ENCODE data around the gene FABP3. TPM values are rescaled to one million over a fixed set of nuclear protein-coding genes. Genes with fewer than 3 reads are reported as not detected.

FABP3 gene
- total RNA-seq (10 to 100 TPM; 77.1 to 82.1 TPM), polyA plus RNA-seq (ENCODE audit: insufficient read length in 2 of 2) (100 to 1,000 TPM in 1 of 2 donors, 10 to 100 TPM in 1; 99.5 to 110 TPM)
- long read RNA-seq, donor 1, transcript FABP3-201 (4 exons, 725 nt) = major isoform, 26 of 28 reads
- long read RNA-seq, donor 1, partial matches to known transcripts = 0 of 28 reads
- long read RNA-seq, donor 1, other reads (novel, unspliced or antisense) = 0 of 28 reads
- long read RNA-seq, donor 2, transcript FABP3-201 (4 exons, 725 nt) = major isoform, 14 of 28 reads
- long read RNA-seq, donor 2, partial matches to known transcripts = 10 of 28 reads
- long read RNA-seq, donor 2, other reads (novel, unspliced or antisense) = 0 of 28 reads
- long read RNA-seq, donor 3, transcript FABP3-201 (4 exons, 725 nt) = major isoform, 23 of 27 reads
- long read RNA-seq, donor 3, partial matches to known transcripts = 0 of 27 reads
- long read RNA-seq, donor 3, other reads (novel, unspliced or antisense) = 0 of 27 reads
- long read RNA-seq, donor 4, partial matches to known transcripts = 0 of 3 reads
- long read RNA-seq, donor 4, other reads (novel, unspliced or antisense) = 0 of 3 reads

DNA sequence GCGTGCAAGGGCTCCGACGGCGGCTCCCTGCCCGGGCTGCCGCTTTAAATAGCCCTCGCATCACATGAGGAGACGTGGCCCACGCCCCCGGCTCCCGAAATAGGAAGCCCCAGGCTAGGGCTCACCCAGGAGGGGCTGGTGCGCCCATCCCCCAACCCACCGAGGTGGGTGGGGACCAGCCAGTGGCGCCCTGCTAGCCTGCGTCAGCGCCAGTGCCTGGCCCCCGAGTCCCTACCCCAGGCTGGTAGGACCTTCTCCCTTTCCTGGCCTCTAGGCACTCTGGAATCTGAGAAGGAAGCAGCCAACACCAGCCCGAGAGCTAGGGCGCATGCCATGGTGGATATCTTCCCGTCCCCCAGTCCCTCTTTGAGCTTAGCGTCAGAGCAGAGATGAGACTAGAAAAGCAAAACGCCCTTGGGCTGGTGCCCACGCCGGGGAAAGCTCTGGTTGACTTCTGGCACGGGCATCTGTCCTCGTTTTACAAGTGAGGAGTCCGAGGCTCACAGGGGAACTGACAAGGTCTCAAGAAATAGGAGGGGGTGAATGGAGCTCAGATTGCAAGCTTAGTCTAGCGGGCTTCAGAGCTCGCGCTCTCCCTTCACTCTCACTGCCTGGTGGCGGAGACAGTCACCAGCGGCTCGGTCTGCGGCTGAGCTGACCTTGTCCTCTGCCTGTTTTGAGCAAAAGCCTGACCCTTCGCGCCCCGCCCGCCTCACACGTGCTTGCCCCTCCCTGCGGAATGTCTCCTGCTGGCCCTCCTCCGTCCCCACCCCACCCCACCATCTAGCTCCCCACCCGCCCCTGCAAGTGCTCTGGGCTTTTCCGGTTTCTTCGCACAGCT lies at the start of gene FABP3:
Gene FABP3, minus strand, starts transcription at position 21 of the 841 bp plus-strand sequence. CDS start 62 bp downstream, outside the sequence.
- Histone ChIP-seq H3K4me3 (ENCODE audit: low read depth, low read length) (peak within 1 kb of the TSS; percentile 49), H3K36me3 (ENCODE audit: control insufficient read depth, insufficient read depth, low read length) (no peaks in the 10 kb centered on the region), H3K27me3 (ENCODE audit: control insufficient read depth, insufficient read depth, low read length) (no peaks in the 10 kb centered on the region), H3K9me3 (ENCODE audit: control insufficient read depth, insufficient read depth, low read length) (no peaks in the 10 kb centered on the region), H3K27ac (ENCODE audit: low read depth, low read length) (peak within 1 kb of the TSS; percentile 93), H3K4me1 (ENCODE audit: control insufficient read depth, insufficient read depth, low read length) (peaks cover 57% of the 10 kb centered on the region)
- peak in 3 of 6 donors; percentile 36 to 86 (median 83) for DNase-seq (ENCODE audit: low read depth in 4 of 6, low spot score in 6 of 6)
- WGBS (ENCODE audit: insufficient coverage) = 1% methylated on average over 42 of the region's 44 CpGs

DNA sequence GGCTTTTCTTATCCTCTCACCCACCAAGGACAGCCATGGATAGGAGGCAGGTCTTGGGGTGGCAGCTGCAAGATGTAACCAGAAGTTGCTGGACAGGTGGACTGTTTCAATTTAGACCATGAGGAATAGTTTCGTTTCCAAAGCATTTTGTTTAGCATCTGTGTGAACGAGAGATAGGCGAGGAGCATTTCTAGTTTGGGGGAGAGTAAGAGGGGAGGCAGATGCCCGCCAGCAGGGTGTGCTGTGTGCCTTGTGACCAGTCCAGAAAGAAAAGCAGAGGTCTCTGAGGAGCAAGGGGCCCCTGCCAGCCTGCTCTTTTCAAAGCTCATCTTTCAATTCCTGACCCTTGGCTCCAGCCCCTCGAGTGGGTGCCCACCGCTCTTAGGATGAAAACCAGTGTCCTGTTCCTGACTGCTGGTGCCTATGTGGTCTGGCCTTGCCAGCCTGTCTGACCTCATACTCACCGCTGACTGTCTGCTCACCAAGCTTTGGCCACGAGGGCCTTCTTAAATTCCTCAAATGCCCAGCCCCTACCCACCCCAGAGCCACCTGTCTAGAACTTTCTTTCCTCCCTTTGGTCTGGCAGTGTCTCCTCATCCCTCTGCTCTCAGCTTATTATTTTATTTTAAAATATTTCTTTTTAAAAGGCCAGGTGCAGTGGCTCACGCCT lies 48.6 kb upstream of the FABP3 start:
- Histone ChIP-seq H3K27ac (ENCODE audit: low read depth, low read length) (no peak overlapping the region), H3K9me3 (ENCODE audit: control insufficient read depth, insufficient read depth, low read length) (no peaks in the 10 kb centered on the region), H3K27me3 (ENCODE audit: control insufficient read depth, insufficient read depth, low read length) (no peaks in the 10 kb centered on the region), H3K4me1 (ENCODE audit: control insufficient read depth, insufficient read depth, low read length) (no peaks in the 10 kb centered on the region), H3K4me3 (ENCODE audit: low read depth, low read length) (no peak overlapping the region), H3K36me3 (ENCODE audit: control insufficient read depth, insufficient read depth, low read length) (no peaks in the 10 kb centered on the region)
- WGBS (ENCODE audit: insufficient coverage) = 50% methylated on average over 8 of the region's 9 CpGs
- DNase-seq (ENCODE audit: low read depth in 4 of 6, low spot score in 6 of 6) = no peak

DNA sequence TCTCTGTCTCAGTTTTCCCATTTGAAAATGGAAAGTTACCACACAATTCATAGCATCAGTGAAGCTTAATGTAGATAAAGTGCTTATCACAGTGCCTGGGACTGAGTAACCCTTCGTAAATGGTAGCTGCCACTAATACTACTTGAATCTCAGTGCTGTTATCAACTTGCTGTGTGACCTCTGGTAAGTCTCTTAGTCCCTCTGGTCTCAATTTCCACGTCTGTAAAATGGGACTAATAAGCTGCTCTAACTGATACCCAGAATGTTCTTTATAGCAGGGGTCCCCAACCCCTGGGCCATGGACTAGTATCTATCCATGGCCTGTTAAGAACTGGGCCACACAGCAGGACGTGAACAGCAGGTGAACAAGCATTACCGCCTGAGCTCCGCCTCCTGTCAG lies 47.8 kb upstream of the FABP3 start:
- Histone ChIP-seq H3K27ac (ENCODE audit: low read depth, low read length) (no peak overlapping the region), H3K9me3 (ENCODE audit: control insufficient read depth, insufficient read depth, low read length) (no peaks in the 10 kb centered on the region), H3K4me1 (ENCODE audit: control insufficient read depth, insufficient read depth, low read length) (no peaks in the 10 kb centered on the region), H3K36me3 (ENCODE audit: control insufficient read depth, insufficient read depth, low read length) (no peaks in the 10 kb centered on the region), H3K27me3 (ENCODE audit: control insufficient read depth, insufficient read depth, low read length) (no peaks in the 10 kb centered on the region), H3K4me3 (ENCODE audit: low read depth, low read length) (no peak overlapping the region)
- WGBS (ENCODE audit: insufficient coverage) = 83% methylated on average over 4 of the region's 5 CpGs
- DNase-seq (ENCODE audit: low read depth in 4 of 6, low spot score in 6 of 6) = no peak

DNA sequence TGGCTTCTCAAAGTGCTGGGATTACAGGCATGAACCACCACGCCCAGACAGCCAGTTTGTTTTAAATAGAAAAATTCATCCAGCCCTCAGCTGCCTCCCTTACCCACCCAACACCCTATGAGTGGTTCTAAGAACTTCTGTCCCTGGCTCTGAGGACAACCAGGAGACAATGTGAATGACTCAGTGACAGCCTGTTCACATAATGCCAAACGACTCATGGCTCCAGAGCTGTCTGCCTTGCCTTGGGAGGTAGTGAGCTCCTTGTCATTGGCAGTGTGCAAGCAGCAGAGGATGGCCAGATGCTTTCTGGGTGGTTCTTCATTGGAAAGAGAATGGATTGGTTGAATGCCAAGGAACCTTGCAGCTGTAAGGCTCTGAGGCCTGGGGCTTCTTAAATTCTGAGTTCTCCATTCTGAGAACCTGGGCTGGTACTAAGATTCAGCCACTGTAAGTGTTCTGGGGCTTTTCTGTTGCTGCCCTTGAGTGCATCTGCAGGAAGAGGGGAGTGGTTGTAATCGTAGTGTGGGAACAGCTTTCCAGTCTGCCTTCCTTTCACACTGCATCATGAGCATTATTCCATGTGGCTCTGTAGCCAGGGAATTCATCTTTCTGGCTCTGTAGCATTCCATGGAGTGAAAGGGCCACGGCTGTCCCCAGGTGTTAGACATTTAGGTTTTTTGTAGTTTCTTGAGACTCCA lies 45.9 kb upstream of the FABP3 start:
- Histone ChIP-seq H3K27ac (ENCODE audit: low read depth, low read length) (no peak overlapping the region), H3K36me3 (ENCODE audit: control insufficient read depth, insufficient read depth, low read length) (no peaks in the 10 kb centered on the region), H3K4me1 (ENCODE audit: control insufficient read depth, insufficient read depth, low read length) (peaks cover 10% of the 10 kb centered on the region), H3K4me3 (ENCODE audit: low read depth, low read length) (no peak overlapping the region), H3K27me3 (ENCODE audit: control insufficient read depth, insufficient read depth, low read length) (peaks cover 2% of the 10 kb centered on the region), H3K9me3 (ENCODE audit: control insufficient read depth, insufficient read depth, low read length) (no peaks in the 10 kb centered on the region)
- DNase-seq (ENCODE audit: low read depth in 4 of 6, low spot score in 6 of 6) = no peak
- 89% methylated on average over 2 of the region's 4 CpGs for WGBS (ENCODE audit: insufficient coverage)

DNA sequence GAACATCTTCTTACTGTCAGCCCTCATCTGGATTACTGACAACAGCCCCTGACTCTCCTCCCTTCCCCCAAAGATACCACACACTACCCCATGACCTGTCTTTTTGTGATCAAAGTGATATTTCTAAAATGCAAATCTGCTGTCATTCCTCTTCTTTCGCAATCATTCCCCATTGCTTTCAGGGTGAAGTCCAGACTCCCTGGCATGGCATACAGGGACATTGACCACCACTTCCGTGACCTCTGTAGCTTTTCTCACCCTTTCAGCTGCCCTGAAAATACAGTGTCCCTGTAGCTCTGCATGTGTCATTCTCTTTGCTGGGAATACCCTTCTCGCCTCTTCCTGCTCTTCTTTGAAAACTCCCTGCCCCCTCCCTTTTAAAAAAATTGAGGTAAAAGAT lies 44.3 kb upstream of the FABP3 start:
- no peak for DNase-seq (ENCODE audit: low read depth in 4 of 6, low spot score in 6 of 6)
- H3K4me3 ChIP-seq (ENCODE audit: low read depth, low read length) = no peak overlapping the region
- H3K27ac ChIP-seq (ENCODE audit: low read depth, low read length) = no peak overlapping the region
- no peaks in the 10 kb centered on the region for H3K36me3 ChIP-seq (ENCODE audit: control insufficient read depth, insufficient read depth, low read length)
- no peaks in the 10 kb centered on the region for H3K9me3 ChIP-seq (ENCODE audit: control insufficient read depth, insufficient read depth, low read length)
- H3K27me3 ChIP-seq (ENCODE audit: control insufficient read depth, insufficient read depth, low read length) = peaks cover 13% of the 10 kb centered on the region
- peaks cover 22% of the 10 kb centered on the region for H3K4me1 ChIP-seq (ENCODE audit: control insufficient read depth, insufficient read depth, low read length)
- 91% methylated on average over 2 of the region's 3 CpGs for WGBS (ENCODE audit: insufficient coverage)

DNA sequence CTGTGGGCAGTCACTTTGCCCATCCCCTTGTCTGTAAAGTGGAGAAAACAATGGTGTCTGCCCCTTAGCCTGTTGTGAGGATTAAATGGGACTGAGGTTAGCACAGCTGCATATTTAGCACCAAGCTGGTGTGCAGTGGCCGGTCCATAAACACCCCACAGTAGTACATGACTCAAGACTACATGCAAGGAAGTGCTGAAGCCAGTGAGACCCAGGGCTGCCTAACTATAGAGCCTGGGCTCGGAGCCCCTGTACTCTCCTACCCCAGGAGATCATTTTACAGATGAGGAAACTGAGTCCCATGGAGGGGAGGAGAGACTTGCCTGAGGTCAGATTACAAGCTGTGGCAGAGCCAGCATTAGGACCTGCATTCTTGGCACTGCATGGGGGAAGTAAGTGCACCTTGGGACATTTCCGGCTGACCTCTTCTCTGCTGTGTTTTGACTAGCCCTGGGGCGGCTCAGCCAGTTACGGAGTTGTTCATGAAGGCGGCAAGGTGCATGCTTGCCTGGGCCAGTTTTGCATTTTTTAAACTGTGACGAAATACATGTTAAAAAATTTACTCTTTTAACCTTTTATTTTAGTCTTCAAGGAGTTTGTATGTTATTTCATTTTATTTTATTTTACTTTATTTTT lies 43.3 kb upstream of the FABP3 start:
- Histone ChIP-seq H3K27ac (ENCODE audit: low read depth, low read length) (no peak overlapping the region), H3K27me3 (ENCODE audit: control insufficient read depth, insufficient read depth, low read length) (peaks cover 16% of the 10 kb centered on the region), H3K36me3 (ENCODE audit: control insufficient read depth, insufficient read depth, low read length) (no peaks in the 10 kb centered on the region), H3K9me3 (ENCODE audit: control insufficient read depth, insufficient read depth, low read length) (no peaks in the 10 kb centered on the region), H3K4me1 (ENCODE audit: control insufficient read depth, insufficient read depth, low read length) (peaks cover 22% of the 10 kb centered on the region), H3K4me3 (ENCODE audit: low read depth, low read length) (no peak overlapping the region)
- 92% methylated on average over 2 of the region's 7 CpGs for WGBS (ENCODE audit: insufficient coverage)
- DNase-seq (ENCODE audit: low read depth in 4 of 6, low spot score in 6 of 6) = no peak

DNA sequence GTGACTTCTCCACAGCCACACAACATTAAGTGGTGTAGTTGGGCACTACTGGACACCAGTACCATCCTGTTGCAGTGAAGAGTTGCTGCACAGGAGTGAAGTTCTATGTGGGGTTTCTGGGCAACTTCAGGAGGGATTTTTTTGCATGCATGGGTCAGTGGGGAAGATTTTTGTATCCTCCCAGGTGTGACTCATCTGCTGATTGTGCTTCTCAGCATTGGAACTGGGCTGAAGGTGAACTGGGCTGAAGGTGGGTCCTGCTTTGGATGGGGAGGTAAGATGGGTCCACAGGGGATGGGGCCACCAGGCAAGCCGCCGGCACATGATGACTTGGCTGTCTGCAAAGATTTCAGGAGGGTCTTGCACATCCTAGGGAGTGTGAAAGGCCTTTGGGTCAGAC lies 42.8 kb upstream of the FABP3 start:
- no peaks in the 10 kb centered on the region for H3K9me3 ChIP-seq (ENCODE audit: control insufficient read depth, insufficient read depth, low read length)
- 97% methylated on average over 2 of the region's 2 CpGs for WGBS (ENCODE audit: insufficient coverage)

DNA sequence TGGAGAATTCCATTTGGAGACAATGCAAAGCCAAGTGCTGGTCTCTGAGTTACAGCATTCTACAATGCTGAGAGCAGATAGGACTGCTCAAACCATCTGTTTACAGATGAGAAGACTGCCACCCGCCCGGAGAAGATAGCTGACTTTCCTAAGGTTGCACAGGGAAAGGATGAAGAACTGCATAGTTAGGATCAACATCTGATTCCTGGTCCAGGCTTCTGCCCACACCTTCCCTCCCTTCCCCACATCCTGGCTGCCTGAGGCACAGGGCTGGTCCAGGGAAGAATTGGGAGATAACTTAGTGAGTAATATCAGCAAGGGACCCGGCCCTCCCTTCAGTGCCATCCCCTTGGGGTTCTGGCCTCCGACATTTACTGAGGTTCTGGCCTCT lies 42.1 kb upstream of the FABP3 start:
- Histone ChIP-seq H3K27me3 (ENCODE audit: control insufficient read depth, insufficient read depth, low read length) (peaks cover 16% of the 10 kb centered on the region), H3K36me3 (ENCODE audit: control insufficient read depth, insufficient read depth, low read length) (no peaks in the 10 kb centered on the region), H3K4me1 (ENCODE audit: control insufficient read depth, insufficient read depth, low read length) (peaks cover 22% of the 10 kb centered on the region), H3K9me3 (ENCODE audit: control insufficient read depth, insufficient read depth, low read length) (no peaks in the 10 kb centered on the region), H3K27ac (ENCODE audit: low read depth, low read length) (no peak overlapping the region), H3K4me3 (ENCODE audit: low read depth, low read length) (no peak overlapping the region)
- WGBS (ENCODE audit: insufficient coverage) = 100% methylated on average over 1 of the region's 4 CpGs
- DNase-seq (ENCODE audit: low read depth in 4 of 6, low spot score in 6 of 6) = no peak

More for the DNA sequence above, 42.8 kb upstream of the FABP3 start:
- H3K27ac ChIP-seq (ENCODE audit: low read depth, low read length) = no peak overlapping the region
- H3K4me1 ChIP-seq (ENCODE audit: control insufficient read depth, insufficient read depth, low read length) = peaks cover 22% of the 10 kb centered on the region
- no peak overlapping the region for H3K4me3 ChIP-seq (ENCODE audit: low read depth, low read length)
- no peak for DNase-seq (ENCODE audit: low read depth in 4 of 6, low spot score in 6 of 6)
- H3K36me3 ChIP-seq (ENCODE audit: control insufficient read depth, insufficient read depth, low read length) = no peaks in the 10 kb centered on the region
- peaks cover 16% of the 10 kb centered on the region for H3K27me3 ChIP-seq (ENCODE audit: control insufficient read depth, insufficient read depth, low read length)

All from spinal cord (tissue), 10 donors.